Measurements from ENCODE around the gene KDM4C.

DNA sequence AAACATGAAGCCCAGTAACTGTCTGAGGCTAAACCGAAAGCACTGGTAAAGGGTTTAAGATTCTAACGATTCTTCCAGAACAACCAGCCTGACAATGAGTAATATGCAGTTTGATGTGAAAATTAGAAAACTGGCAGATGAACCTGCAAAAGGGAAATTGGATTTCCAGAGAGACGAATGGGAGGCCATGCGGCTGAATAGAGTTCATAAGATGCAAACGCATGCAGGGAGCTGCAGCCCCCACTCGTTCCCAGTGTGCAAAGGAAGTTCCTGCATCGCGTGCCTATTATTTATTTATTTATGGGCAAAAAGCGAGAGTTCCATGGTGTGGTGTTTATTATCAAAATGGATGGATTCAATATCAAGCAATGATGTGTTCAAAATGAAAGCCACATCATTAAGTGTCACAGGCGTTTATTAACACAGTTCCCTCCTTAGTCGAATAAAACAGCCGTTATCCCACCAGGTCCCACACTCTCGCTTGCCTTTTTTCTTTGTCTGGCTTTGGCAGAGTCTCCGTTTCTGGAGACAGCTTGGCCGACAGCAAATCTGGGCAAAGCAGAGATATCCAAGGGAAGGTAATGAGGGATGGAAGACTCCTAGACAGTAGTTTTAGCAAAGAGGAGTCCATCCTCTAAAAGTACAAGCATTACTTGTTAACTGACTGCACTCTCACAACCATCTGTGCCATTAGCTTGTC, 451.4 kb downstream of the KDM4C start:
- TF ChIP-seq POLR2AphosphoS5 (IDR thresholded peaks at IDR 0.05; ENCODE audit: low read depth, low read length): no peak
- no peak for TF ChIP-seq POLR2A (IDR thresholded peaks at IDR 0.05; ENCODE audit: low read depth, low read length)
